Loucy (cell line): ENCODE measurements around the gene AGTR1.
"Not testable (repeated sequence)": the region's sequence is repeated elsewhere in the genome, so short reads cannot be mapped to it uniquely, and the experiment has no call there.

Experiments
- H2AFZ ChIP-seq: fragments of 200-600 bp; sonication (generic); 2 replicates; pipeline ENCODE4 v1.6.0; 2016; ENCODE audit warnings: antibody characterized with exemption, mild to moderate bottlenecking, low read length, moderate library complexity
- H3F3A ChIP-seq: fragments of 200-600 bp; 2 replicates; pipeline ENCODE4 v1.6.0; 2016; ENCODE audit warnings: antibody characterized with exemption, low read depth, mild to moderate bottlenecking
- H3K27me3 ChIP-seq: fragments of 200-600 bp; sonication (generic); 2 replicates; pipeline ENCODE4 v1.6.1; 2014; ENCODE audit warnings: low read length, mild to moderate bottlenecking; ENCODE audit not compliant: insufficient read depth, poor library complexity, severe bottlenecking
- H3K36me3 ChIP-seq: fragments of 200-600 bp; sonication (generic); 2 replicates; pipeline ENCODE4 v1.6.1; 2016; ENCODE audit warnings: low read length; ENCODE audit not compliant: insufficient read depth
- H3K4me1 ChIP-seq: fragments of 200-600 bp; sonication (generic); 2 replicates; pipeline ENCODE4 v1.5.1; 2014; ENCODE audit warnings: low read length, mild to moderate bottlenecking; ENCODE audit not compliant: insufficient read depth, poor library complexity, severe bottlenecking
- H3K4me2 ChIP-seq: fragments of 200-600 bp; sonication (generic); 2 replicates; pipeline ENCODE4 v1.6.0; 2014; ENCODE audit warnings: antibody characterized with exemption, low read length, low read depth, mild to moderate bottlenecking; ENCODE audit not compliant: poor library complexity, severe bottlenecking
- H3K4me3 ChIP-seq: fragments of 200-600 bp; sonication (generic); 2 replicates; pipeline ENCODE4 v1.5.1; 2014; ENCODE audit warnings: low read length, mild to moderate bottlenecking, mixed read lengths; ENCODE audit not compliant: poor library complexity, severe bottlenecking
- H3K79me2 ChIP-seq: fragments of 200-600 bp; sonication (generic); 2 replicates; pipeline ENCODE4 v1.6.1; 2014; ENCODE audit warnings: low read length; ENCODE audit not compliant: insufficient read depth
- H3K9ac ChIP-seq: fragments of 200-600 bp; sonication (generic); 2 replicates; pipeline ENCODE4 v1.6.0; 2014; ENCODE audit warnings: mild to moderate bottlenecking, low read depth, low read length, moderate library complexity; ENCODE audit not compliant: poor library complexity, severe bottlenecking
- H3K9me2 ChIP-seq: fragments of 200-600 bp; sonication (generic); replicated peaks from 2 replicates; pipeline ENCODE4 v1.6.1; 2016; ENCODE audit warnings: low read depth, low read length, mixed read lengths
- H3K9me3 ChIP-seq: fragments of 200-600 bp; sonication (generic); 2 replicates; pipeline ENCODE4 v1.6.1; 2014; ENCODE audit warnings: mild to moderate bottlenecking, antibody characterized with exemption, low read length, low read depth; ENCODE audit not compliant: insufficient read depth
- H4K20me1 ChIP-seq: fragments of 200-600 bp; sonication (generic); 2 replicates; pipeline ENCODE4 v1.6.0; 2014; ENCODE audit warnings: antibody characterized with exemption, low read length, mild to moderate bottlenecking; ENCODE audit not compliant: insufficient read depth, poor library complexity, severe bottlenecking
- CTCF ChIP-seq: fragments of 200-600 bp; sonication (generic); conservative IDR thresholded peaks from 2 replicates; pipeline ENCODE4 v1.5.1; 2014; ENCODE audit warnings: mild to moderate bottlenecking, antibody characterized with exemption, low read length
- EZH2phosphoT487 ChIP-seq: fragments of 200-600 bp; IDR thresholded peaks from 2 replicates; pipeline ENCODE4 v1.6.1; 2018; ENCODE audit warnings: antibody characterized with exemption, mild to moderate bottlenecking, moderate library complexity, borderline replicate concordance

Gene AGTR1

GRCh38 chr3:148778926-148779325 is 81.2 kb downstream of the AGTR1 start:
- no peak for TF ChIP-seq EZH2phosphoT487
- no peak for TF ChIP-seq CTCF
- no peak overlapping the region for H3K4me3 ChIP-seq
- no peak overlapping the region for H2AFZ ChIP-seq

GRCh38 chr3:148785026-148785425 is 87.3 kb downstream of the AGTR1 start:
- H4K20me1 ChIP-seq, H3K27me3 ChIP-seq, H3K9me2 ChIP-seq, H3F3A ChIP-seq, H3K4me2 ChIP-seq, H3K9me3 ChIP-seq, H3K9ac ChIP-seq, H3K4me1 ChIP-seq, H3K4me3 ChIP-seq, H3K36me3 ChIP-seq, H2AFZ ChIP-seq, H3K79me2 ChIP-seq: not testable (repeated sequence)

More at GRCh38 chr3:148778926-148779325, 81.2 kb downstream of the AGTR1 start:
- Histone ChIP-seq H3K79me2 (no peaks in the 10 kb centered on the region), H3K9me3 (no peaks in the 10 kb centered on the region), H3K4me1 (no peaks in the 10 kb centered on the region), H3F3A (no peaks in the 10 kb centered on the region), H3K27me3 (no peaks in the 10 kb centered on the region), H3K4me2 (no peak overlapping the region), H3K36me3 (no peaks in the 10 kb centered on the region), H3K9ac (no peak overlapping the region), H3K9me2 (no peaks in the 10 kb centered on the region), H4K20me1 (no peaks in the 10 kb centered on the region)

GRCh38 chr3:148786159-148786558 is 88.5 kb downstream of the AGTR1 start:
- H3K9ac ChIP-seq, H3K36me3 ChIP-seq, H2AFZ ChIP-seq, H3K9me3 ChIP-seq, H3K79me2 ChIP-seq, H3K4me1 ChIP-seq, H4K20me1 ChIP-seq, H3F3A ChIP-seq, H3K4me3 ChIP-seq, H3K9me2 ChIP-seq, H3K27me3 ChIP-seq, H3K4me2 ChIP-seq: not testable (repeated sequence)

GRCh38 chr3:148789146-148789545 is 91.4 kb downstream of the AGTR1 start:
- Histone ChIP-seq H3K36me3 (no peaks in the 10 kb centered on the region), H2AFZ (no peak overlapping the region), H3K9me2 (no peaks in the 10 kb centered on the region), H3F3A (no peaks in the 10 kb centered on the region), H4K20me1 (no peaks in the 10 kb centered on the region), H3K79me2 (no peaks in the 10 kb centered on the region), H3K4me2 (no peak overlapping the region), H3K9ac (no peak overlapping the region), H3K4me1 (no peaks in the 10 kb centered on the region), H3K4me3 (no peak overlapping the region), H3K27me3 (no peaks in the 10 kb centered on the region), H3K9me3 (no peaks in the 10 kb centered on the region)
- TF ChIP-seq EZH2phosphoT487 (no peak), CTCF (no peak)
